Measurements from ENCODE around the gene WDR59.

DNA sequence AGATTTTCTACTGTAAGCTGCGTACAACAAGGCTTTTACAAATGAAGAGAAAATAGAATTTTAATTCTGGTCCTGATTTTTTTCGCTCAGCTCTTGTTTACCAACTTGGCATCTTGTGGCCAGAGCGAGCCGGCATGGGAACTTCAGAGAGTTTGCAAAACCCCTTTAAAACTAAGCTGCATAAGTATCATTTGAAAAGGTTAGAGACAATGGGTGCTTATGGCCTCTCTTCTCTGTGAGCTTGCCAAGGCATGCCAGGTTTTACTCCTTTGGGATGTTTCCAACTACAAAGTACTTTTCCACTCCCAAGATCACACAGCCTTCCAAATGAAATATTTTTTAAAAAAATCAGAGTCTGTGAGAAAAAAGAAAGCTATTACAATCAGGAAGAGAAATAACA is 147.9 kb downstream of the WDR59 start:
- TF ChIP-seq, protein P1, sequence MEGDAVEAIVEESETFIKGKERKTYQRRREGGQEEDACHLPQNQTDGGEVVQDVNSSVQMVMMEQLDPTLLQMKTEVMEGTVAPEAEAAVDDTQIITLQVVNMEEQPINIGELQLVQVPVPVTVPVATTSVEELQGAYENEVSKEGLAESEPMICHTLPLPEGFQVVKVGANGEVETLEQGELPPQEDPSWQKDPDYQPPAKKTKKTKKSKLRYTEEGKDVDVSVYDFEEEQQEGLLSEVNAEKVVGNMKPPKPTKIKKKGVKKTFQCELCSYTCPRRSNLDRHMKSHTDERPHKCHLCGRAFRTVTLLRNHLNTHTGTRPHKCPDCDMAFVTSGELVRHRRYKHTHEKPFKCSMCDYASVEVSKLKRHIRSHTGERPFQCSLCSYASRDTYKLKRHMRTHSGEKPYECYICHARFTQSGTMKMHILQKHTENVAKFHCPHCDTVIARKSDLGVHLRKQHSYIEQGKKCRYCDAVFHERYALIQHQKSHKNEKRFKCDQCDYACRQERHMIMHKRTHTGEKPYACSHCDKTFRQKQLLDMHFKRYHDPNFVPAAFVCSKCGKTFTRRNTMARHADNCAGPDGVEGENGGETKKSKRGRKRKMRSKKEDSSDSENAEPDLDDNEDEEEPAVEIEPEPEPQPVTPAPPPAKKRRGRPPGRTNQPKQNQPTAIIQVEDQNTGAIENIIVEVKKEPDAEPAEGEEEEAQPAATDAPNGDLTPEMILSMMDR (IDR thresholded peaks at IDR 0.05), result no peak
- TF ChIP-seq POLR2A (IDR thresholded peaks at IDR 0.05), result no peak

Measured in heart left ventricle (tissue), 13 donors.